SK-N-SH (cell line): Measurements from ENCODE around the gene CASK. TPM values are rescaled to one million over a fixed set of nuclear protein-coding genes. Genes with fewer than 3 reads are reported as not detected.

Source experiments
- CTCF ChIA-PET: fragments of 300-600, 350-600 bp; formaldehyde crosslinking; extraction: SDS; loops from one replicate; lab custom pipeline; 2021; lab: Yijun Ruan, JAX
- POLR2A ChIA-PET: fragments of 350-600 bp; sonication (Branson Sonifier 250); formaldehyde crosslinking; extraction: SDS; loops from one replicate; lab custom pipeline; 2020; ENCODE audit warnings: antibody characterized with exemption, inconsistent platforms; lab: Yijun Ruan, JAX
- DNase-seq: peaks from one replicate; pipeline ENCODE4 v3.0.0; 2012
- H2AFZ ChIP-seq: fragments of 200-600 bp; sonication (generic); 2 replicates; pipeline ENCODE4 v1.8.1; 2016; ENCODE audit warnings: antibody characterized with exemption, mild to moderate bottlenecking, low read depth
- H3F3A ChIP-seq: fragments of 200-600 bp; sonication (generic); replicated peaks from 2 replicates; pipeline ENCODE3; 2016; ENCODE audit warnings: antibody characterized with exemption, mild to moderate bottlenecking; ENCODE audit not compliant: insufficient read depth
- H3K27ac ChIP-seq, 2 experiments: fragments of 200-500 bp in 1 of 2; fragments of 200-600 bp in 1 of 2; sonication (Bioruptor generic) in 1 of 2; sonication (generic), shearing (Covaris generic) in 1 of 2; 2 replicates each; pipeline versions ENCODE4 v1.5.1 to v1.6.1; 2014 to 2016; ENCODE audit warnings: low read depth in 2 of 2, inconsistent platforms in 1 of 2, low read length in 1 of 2, mild to moderate bottlenecking in 1 of 2, mixed read lengths in 1 of 2
- H3K27me3 ChIP-seq: fragments of 200-600 bp; sonication (generic), shearing (Covaris generic); 2 replicates; pipeline ENCODE4 v1.6.1; 2016; ENCODE audit warnings: mixed run types; ENCODE audit not compliant: insufficient read depth
- H3K36me3 ChIP-seq, 2 experiments: fragments of 200-500 bp in 1 of 2; fragments of 200-600 bp in 1 of 2; sonication (Bioruptor generic) in 1 of 2; sonication (generic) in 1 of 2; replicated peaks in 1 of 2; 2 replicates each; pipeline versions ENCODE3 to v1.5.1; 2014 to 2016; ENCODE audit warnings: low read length in 1 of 2, mild to moderate bottlenecking in 1 of 2; ENCODE audit not compliant: insufficient read depth in 2 of 2, control insufficient read depth in 1 of 2
- H3K4me1 ChIP-seq, 2 experiments: fragments of 200-500 bp in 1 of 2; fragments of 200-600 bp in 1 of 2; sonication (Bioruptor generic) in 1 of 2; sonication (generic), shearing (Covaris generic) in 1 of 2; 2 replicates each; pipeline versions ENCODE4 v1.5.1 to v1.6.1; 2014 to 2016; ENCODE audit warnings: low read depth in 1 of 2, low read length in 1 of 2, mixed run types in 1 of 2; ENCODE audit not compliant: insufficient read depth in 2 of 2, control insufficient read depth in 1 of 2
- H3K4me2 ChIP-seq: fragments of 200-600 bp; sonication (generic), shearing (Covaris generic); 2 replicates; pipeline ENCODE4 v1.6.1; 2017; ENCODE audit warnings: mixed run types
- H3K4me3 ChIP-seq, 2 experiments: fragments of 200-500 bp in 1 of 2; fragments of 200-600 bp in 1 of 2; sonication (Bioruptor generic) in 1 of 2; sonication (generic), shearing (Covaris generic) in 1 of 2; 2 replicates each; pipeline versions ENCODE4 v1.5.1 to v1.8.1; 2014 to 2016; ENCODE audit warnings: low read depth in 2 of 2, inconsistent platforms in 1 of 2, low read length in 1 of 2, mild to moderate bottlenecking in 1 of 2, mixed read lengths in 1 of 2, moderate library complexity in 1 of 2
- H3K79me2 ChIP-seq: fragments of 200-600 bp; sonication (generic); 2 replicates; pipeline ENCODE4 v1.8.1; 2017; ENCODE audit warnings: mild to moderate bottlenecking; ENCODE audit not compliant: insufficient read depth
- H3K9ac ChIP-seq: fragments of 200-600 bp; sonication (generic); 2 replicates; pipeline ENCODE4 v1.6.1; 2017; ENCODE audit warnings: mixed run types
- H3K9me2 ChIP-seq: fragments of 200-600 bp; sonication (generic); 2 replicates; pipeline ENCODE4 v1.6.1; 2017; ENCODE audit warnings: mixed run types
- H3K9me3 ChIP-seq: fragments of 200-600 bp; sonication (generic); 2 replicates; pipeline ENCODE4 v1.6.1; 2017; ENCODE audit warnings: mixed run types, mild to moderate bottlenecking, moderate library complexity
- H4K20me1 ChIP-seq: fragments of 200-600 bp; sonication (generic); 2 replicates; pipeline ENCODE4 v1.6.1; 2017; ENCODE audit warnings: mild to moderate bottlenecking, mixed run types; ENCODE audit not compliant: insufficient read depth
- CHD2 ChIP-seq: fragments of 150-350 bp; IDR thresholded peaks from 2 replicates; pipeline ENCODE4 v1.6.1; 2018; ENCODE audit warnings: low read length; ENCODE audit not compliant: partially characterized antibody
- CTCF ChIP-seq: fragments of 200-600 bp; sonication (generic); IDR thresholded peaks from 2 replicates; pipeline ENCODE4 v1.6.1; 2017; ENCODE audit warnings: antibody characterized with exemption, mild to moderate bottlenecking, moderate library complexity
- ELF1 ChIP-seq: IDR thresholded peaks from 2 replicates; pipeline ENCODE4 v1.4.0; 2012
- EZH2phosphoT487 ChIP-seq: fragments of 200-600 bp; sonication (generic); IDR thresholded peaks from 2 replicates; pipeline ENCODE4 v1.6.1; 2017; ENCODE audit warnings: low read depth, mixed run types, mild to moderate bottlenecking, antibody characterized with exemption, moderate library complexity, borderline replicate concordance
- FOSL2 ChIP-seq: IDR thresholded peaks from 2 replicates; pipeline ENCODE4 v1.4.0; 2012; ENCODE audit warnings: low read depth, mild to moderate bottlenecking, moderate library complexity, borderline replicate concordance
- FOXM1 ChIP-seq: IDR thresholded peaks from 2 replicates; pipeline ENCODE4 v1.4.0; 2012; ENCODE audit warnings: low read depth, mild to moderate bottlenecking
- GATA2 ChIP-seq: sonication (generic); formaldehyde crosslinking; IDR thresholded peaks from 2 replicates; pipeline ENCODE4 v1.5.0; 2020; ENCODE audit warnings: mild to moderate bottlenecking, missing genetic modification reagents
- JUND ChIP-seq: IDR thresholded peaks from 2 replicates; pipeline ENCODE4 v1.4.0; 2012
- RAD21 ChIP-seq: IDR thresholded peaks from 2 replicates; pipeline ENCODE4 v1.6.1; 2012; ENCODE audit warnings: mild to moderate bottlenecking, low read length
- RFX5 ChIP-seq: IDR thresholded peaks from 2 replicates; pipeline ENCODE4 v1.6.1; 2012; ENCODE audit warnings: mild to moderate bottlenecking, improper control_type of control experiment, low read length
- RXRA ChIP-seq: IDR thresholded peaks from 2 replicates; pipeline ENCODE4 v1.4.0; 2012; ENCODE audit warnings: low read depth, mild to moderate bottlenecking, borderline replicate concordance
- TAF1 ChIP-seq: IDR thresholded peaks from 2 replicates; pipeline ENCODE4 v1.6.1; 2012; ENCODE audit warnings: low read depth, mild to moderate bottlenecking, low read length, moderate library complexity, borderline replicate concordance
- TCF12 ChIP-seq: IDR thresholded peaks from 2 replicates; pipeline ENCODE4 v1.4.0; 2012
- TEAD4 ChIP-seq: IDR thresholded peaks from 2 replicates; pipeline ENCODE4 v1.4.0; 2012; ENCODE audit warnings: mild to moderate bottlenecking, borderline replicate concordance; ENCODE audit not compliant: insufficient read depth
- USF1 ChIP-seq: IDR thresholded peaks from 2 replicates; pipeline ENCODE4 v1.4.0; 2012; ENCODE audit warnings: low read depth, borderline replicate concordance
- WGBS: methylation state at CpG from one replicate; pipeline ENCODE4 v1.1.6; 2017; ENCODE audit warnings: low lambda C conversion rate; 5-methylcytosine and 5-hydroxymethylcytosine counted together
- polyA plus RNA-seq, 3 experiments: library from polyadenylated mRNA; depleted of rRNA; stranded (reverse); fragments of >200 nt; gene quantifications; 2 replicates each; pipeline ENCODE4 v1.2.3, GENCODE V29; 2012
- TF ChIP-seq, protein P1 (sequence below): IDR thresholded peaks from 2 replicates; pipeline ENCODE4; 2012
- TF ChIP-seq, protein P2 (sequence below): IDR thresholded peaks from 2 replicates; pipeline ENCODE4 v1.4.0; 2012; ENCODE audit warnings: low read depth, borderline replicate concordance
- TF ChIP-seq, protein P3 (sequence below): fragments of 150-350 bp; IDR thresholded peaks from 2 replicates; pipeline ENCODE4 v1.6.1; 2016; ENCODE audit warnings: mild to moderate bottlenecking, low read depth, low read length
- TF ChIP-seq, protein P4 (sequence below): fragments of 150-350 bp; IDR thresholded peaks from 2 replicates; pipeline ENCODE4 v1.6.1; 2017; ENCODE audit warnings: antibody characterized with exemption, low read length, low read depth, borderline replicate concordance

Gene CASK
- polyA plus RNA-seq, 1 of the 3 experiments (the other 2 are of a cell fraction): 7.0 TPM

GRCh38 chrX:41946235-41946634 lies 22.9 kb upstream of the CASK start:
- H3K4me1 ChIP-seq: no peaks in the 10 kb centered on the region
- 28% methylated on average over 3 of the region's 3 CpGs for WGBS
- H3K9me2 ChIP-seq: no peaks in the 10 kb centered on the region
- H3K36me3 ChIP-seq: no peaks in the 10 kb centered on the region
- POLR2A ChIA-PET: no interaction called here
- H3K27me3 ChIP-seq: no peaks in the 10 kb centered on the region
- no peak overlapping the region for H3K4me2 ChIP-seq
- CTCF ChIA-PET: no interaction called here
- H3K9ac ChIP-seq: no peak overlapping the region
- no peaks in the 10 kb centered on the region for H3K9me3 ChIP-seq
- H3K4me3 ChIP-seq: no peak overlapping the region
- no peaks in the 10 kb centered on the region for H4K20me1 ChIP-seq
- H3F3A ChIP-seq: no peaks in the 10 kb centered on the region
- TF ChIP-seq RFX5: no peak
- TF ChIP-seq JUND: no peak
- no peak for TF ChIP-seq TEAD4
- TF ChIP-seq, protein P1, sequence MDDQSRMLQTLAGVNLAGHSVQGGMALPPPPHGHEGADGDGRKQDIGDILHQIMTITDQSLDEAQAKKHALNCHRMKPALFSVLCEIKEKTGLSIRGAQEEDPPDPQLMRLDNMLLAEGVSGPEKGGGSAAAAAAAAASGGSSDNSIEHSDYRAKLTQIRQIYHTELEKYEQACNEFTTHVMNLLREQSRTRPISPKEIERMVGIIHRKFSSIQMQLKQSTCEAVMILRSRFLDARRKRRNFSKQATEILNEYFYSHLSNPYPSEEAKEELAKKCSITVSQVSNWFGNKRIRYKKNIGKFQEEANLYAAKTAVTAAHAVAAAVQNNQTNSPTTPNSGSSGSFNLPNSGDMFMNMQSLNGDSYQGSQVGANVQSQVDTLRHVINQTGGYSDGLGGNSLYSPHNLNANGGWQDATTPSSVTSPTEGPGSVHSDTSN: no peak
- TF ChIP-seq, protein P2, sequence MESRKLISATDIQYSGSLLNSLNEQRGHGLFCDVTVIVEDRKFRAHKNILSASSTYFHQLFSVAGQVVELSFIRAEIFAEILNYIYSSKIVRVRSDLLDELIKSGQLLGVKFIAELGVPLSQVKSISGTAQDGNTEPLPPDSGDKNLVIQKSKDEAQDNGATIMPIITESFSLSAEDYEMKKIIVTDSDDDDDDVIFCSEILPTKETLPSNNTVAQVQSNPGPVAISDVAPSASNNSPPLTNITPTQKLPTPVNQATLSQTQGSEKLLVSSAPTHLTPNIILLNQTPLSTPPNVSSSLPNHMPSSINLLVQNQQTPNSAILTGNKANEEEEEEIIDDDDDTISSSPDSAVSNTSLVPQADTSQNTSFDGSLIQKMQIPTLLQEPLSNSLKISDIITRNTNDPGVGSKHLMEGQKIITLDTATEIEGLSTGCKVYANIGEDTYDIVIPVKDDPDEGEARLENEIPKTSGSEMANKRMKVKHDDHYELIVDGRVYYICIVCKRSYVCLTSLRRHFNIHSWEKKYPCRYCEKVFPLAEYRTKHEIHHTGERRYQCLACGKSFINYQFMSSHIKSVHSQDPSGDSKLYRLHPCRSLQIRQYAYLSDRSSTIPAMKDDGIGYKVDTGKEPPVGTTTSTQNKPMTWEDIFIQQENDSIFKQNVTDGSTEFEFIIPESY: no peak
- TF ChIP-seq, protein P3, sequence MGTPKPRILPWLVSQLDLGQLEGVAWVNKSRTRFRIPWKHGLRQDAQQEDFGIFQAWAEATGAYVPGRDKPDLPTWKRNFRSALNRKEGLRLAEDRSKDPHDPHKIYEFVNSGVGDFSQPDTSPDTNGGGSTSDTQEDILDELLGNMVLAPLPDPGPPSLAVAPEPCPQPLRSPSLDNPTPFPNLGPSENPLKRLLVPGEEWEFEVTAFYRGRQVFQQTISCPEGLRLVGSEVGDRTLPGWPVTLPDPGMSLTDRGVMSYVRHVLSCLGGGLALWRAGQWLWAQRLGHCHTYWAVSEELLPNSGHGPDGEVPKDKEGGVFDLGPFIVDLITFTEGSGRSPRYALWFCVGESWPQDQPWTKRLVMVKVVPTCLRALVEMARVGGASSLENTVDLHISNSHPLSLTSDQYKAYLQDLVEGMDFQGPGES: no peak
- TF ChIP-seq ELF1: no peak
- no peak for TF ChIP-seq RAD21
- no peak for TF ChIP-seq CHD2
- no peak for TF ChIP-seq CTCF
- no peak for TF ChIP-seq RXRA
- TF ChIP-seq TAF1: no peak
- TF ChIP-seq FOSL2: no peak
- no peak for TF ChIP-seq FOXM1
- no peak for TF ChIP-seq USF1
- TF ChIP-seq, protein P4, sequence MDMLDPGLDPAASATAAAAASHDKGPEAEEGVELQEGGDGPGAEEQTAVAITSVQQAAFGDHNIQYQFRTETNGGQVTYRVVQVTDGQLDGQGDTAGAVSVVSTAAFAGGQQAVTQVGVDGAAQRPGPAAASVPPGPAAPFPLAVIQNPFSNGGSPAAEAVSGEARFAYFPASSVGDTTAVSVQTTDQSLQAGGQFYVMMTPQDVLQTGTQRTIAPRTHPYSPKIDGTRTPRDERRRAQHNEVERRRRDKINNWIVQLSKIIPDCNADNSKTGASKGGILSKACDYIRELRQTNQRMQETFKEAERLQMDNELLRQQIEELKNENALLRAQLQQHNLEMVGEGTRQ: no peak
- no peak for TF ChIP-seq GATA2
- TF ChIP-seq TCF12: no peak
- no peak for TF ChIP-seq EZH2phosphoT487
- H3K27ac ChIP-seq: no peak overlapping the region
- no peak for DNase-seq
- no peaks in the 10 kb centered on the region for H3K79me2 ChIP-seq
- no peak overlapping the region for H2AFZ ChIP-seq
